A549 (cell line): ENCODE results near the gene EXOC7. TPM values are rescaled to one million over a fixed set of nuclear protein-coding genes. Genes with fewer than 3 reads are reported as not detected.

ENCODE experiments used
- ATAC-seq, 2 experiments: fragments of 200-7000 bp in 1 of 2; fragments of >200 bp in 1 of 2; cut with Nextera tagmentation in 1 of 2; cut with Tn5 transposase in 1 of 2; 3 replicates each; pipeline versions ENCODE4 v1.8.0 to v1.9.1; 2018 to 2020; ENCODE audit warnings: mild to moderate bottlenecking in 1 of 2, moderate library complexity in 1 of 2
- CTCF ChIA-PET: fragments of 300-600 bp; sonication (Branson Sonifier 250); formaldehyde crosslinking; extraction: SDS; loops from one replicate; lab custom pipeline; 2021; ENCODE audit warnings: antibody characterized with exemption, inconsistent platforms; lab: Yijun Ruan, JAX
- POLR2A ChIA-PET: fragments of 350-600 bp; formaldehyde crosslinking; extraction: SDS; loops from one replicate; lab custom pipeline; 2021; ENCODE audit warnings: antibody characterized with exemption, inconsistent platforms; lab: Yijun Ruan, JAX
- DNase-seq, 2 experiments: peaks; one replicate each; pipeline versions ENCODE4 v3.0.0 to v3.0.0-alpha.2; 2011 to 2016; ENCODE audit warnings: low read depth in 1 of 2, low spot score in 1 of 2
- FAIRE-seq: peaks from 2 replicates; lab custom pipeline; 2011; peaks lifted over from hg19 to GRCh38; lab: Jason Lieb, UNC
- H3K27ac ChIP-seq, 2 experiments: fragments of >200 bp; sonication (Bioruptor Twin); formaldehyde crosslinking; 3 replicates each; pipeline ENCODE4 v1.5.1; 2016 to 2017
- H3K4me1 ChIP-seq: fragments of >200 bp; sonication (Bioruptor Twin); formaldehyde crosslinking; 3 replicates; pipeline ENCODE4 v1.6.1; 2016
- H3K4me2 ChIP-seq: fragments of >200 bp; sonication (Bioruptor Twin); formaldehyde crosslinking; 3 replicates; pipeline ENCODE4 v1.6.1; 2016
- H3K4me3 ChIP-seq: fragments of >200 bp; sonication (Bioruptor Twin); formaldehyde crosslinking; 3 replicates; pipeline ENCODE4 v1.5.1; 2016
- H3K9me3 ChIP-seq: fragments of >200 bp; sonication (Bioruptor Twin); formaldehyde crosslinking; 3 replicates; pipeline ENCODE4 v1.6.1; 2016
- CBX2 ChIP-seq: fragments of 200-600 bp; sonication (generic); IDR thresholded peaks from 2 replicates; pipeline ENCODE4 v1.6.1; 2016; ENCODE audit warnings: low read depth, mild to moderate bottlenecking, borderline replicate concordance
- EHF ChIP-seq: fragments of 250-450 bp; sonication (Bioruptor Pico); IDR thresholded peaks from 2 replicates; pipeline ENCODE4 v1.5.0; 2020; ENCODE audit warnings: mild to moderate bottlenecking
- FOSL2 ChIP-seq, 2 experiments: fragments of 450-650 bp in 1 of 2; fragments of >200 bp in 1 of 2; sonication (Bioruptor Twin) in 1 of 2; formaldehyde crosslinking; IDR thresholded peaks; 2 replicates each; pipeline versions ENCODE4 v1.5.0 to v1.6.1; 2016 to 2020; ENCODE audit warnings: mild to moderate bottlenecking in 1 of 2, moderate library complexity in 1 of 2
- HDAC2 ChIP-seq: fragments of 200-600 bp; sonication (generic); IDR thresholded peaks from 2 replicates; pipeline ENCODE4 v1.6.1; 2016
- HOXA7 ChIP-seq: fragments of 250-450 bp; sonication (Bioruptor Pico); IDR thresholded peaks from 2 replicates; pipeline ENCODE4 v1.5.0; 2020; ENCODE audit warnings: mild to moderate bottlenecking, moderate library complexity
- HOXB13 ChIP-seq: fragments of 250-450 bp; sonication (Bioruptor Pico); IDR thresholded peaks from 2 replicates; pipeline ENCODE4 v1.5.0; 2020; ENCODE audit warnings: low read depth, mild to moderate bottlenecking, moderate library complexity
- JUNB ChIP-seq: fragments of >200 bp; sonication (Bioruptor Twin); formaldehyde crosslinking; IDR thresholded peaks from 2 replicates; pipeline ENCODE4 v1.6.1; 2016
- NFE2L2 ChIP-seq: fragments of 150-350 bp; conservative IDR thresholded peaks from 2 replicates; pipeline ENCODE4 v1.6.1; 2014; ENCODE audit warnings: low read length
- POLR2AphosphoS2 ChIP-seq: conservative IDR thresholded peaks from 2 replicates; pipeline ENCODE4 v1.6.1; 2012; ENCODE audit warnings: low read length, improper control_type of control experiment, inconsistent platforms
- RAD21 ChIP-seq, 2 experiments: fragments of >200 bp in 1 of 2; sonication (Bioruptor Twin) in 1 of 2; formaldehyde crosslinking in 1 of 2; IDR thresholded peaks in 1 of 2; conservative IDR thresholded peaks in 1 of 2; 2 replicates in 1 of 2; 3 replicates in 1 of 2; pipeline ENCODE4 v1.6.1; 2012 to 2018; ENCODE audit warnings: inconsistent platforms in 1 of 2
- RARB ChIP-seq: fragments of 250-450 bp; sonication (Bioruptor Pico); IDR thresholded peaks from 2 replicates; pipeline ENCODE4 v1.8.0; 2021; ENCODE audit warnings: mild to moderate bottlenecking, moderate library complexity
- RCOR1 ChIP-seq: fragments of 150-350 bp; IDR thresholded peaks from 2 replicates; pipeline ENCODE4 v1.6.1; 2014; ENCODE audit warnings: antibody characterized with exemption, low read length, low read depth
- RNF2 ChIP-seq: fragments of 200-600 bp; sonication (generic); IDR thresholded peaks from 2 replicates; pipeline ENCODE4 v1.6.1; 2016; ENCODE audit warnings: low read depth, mild to moderate bottlenecking, antibody characterized with exemption, moderate library complexity, borderline replicate concordance
- SMC3 ChIP-seq: fragments of >200 bp; sonication (Bioruptor Twin); formaldehyde crosslinking; IDR thresholded peaks from 3 replicates; pipeline ENCODE4 v1.6.1; 2018; ENCODE audit warnings: inconsistent platforms
- TFCP2L1 ChIP-seq: fragments of 250-450 bp; sonication (Bioruptor Pico); IDR thresholded peaks from 2 replicates; pipeline ENCODE4 v1.5.0; 2021; ENCODE audit warnings: mild to moderate bottlenecking
- ZC3H11A ChIP-seq: fragments of 450-650 bp; IDR thresholded peaks from 2 replicates; pipeline ENCODE4 v1.6.1; 2014; ENCODE audit warnings: antibody characterized with exemption, mild to moderate bottlenecking
- WGBS: methylation state at CpG from one replicate; pipeline ENCODE4 v1.1.6; 2017; ENCODE audit errors: missing lambda C conversion rate; 5-methylcytosine and 5-hydroxymethylcytosine counted together
- polyA plus RNA-seq, 4 experiments: library from polyadenylated mRNA; depleted of rRNA in 3 of 4; stranded (reverse); fragments of >200 nt; fragmentation: RNase III in 1 of 4; extraction: RNeasy Plus Mini Kit Qiagen cat#74134 plus additional on column Dnase treatment in 1 of 4; gene quantifications; 2 replicates in 3 of 4; 3 replicates in 1 of 4; pipeline ENCODE4 v1.2.3, GENCODE V29; 2011 to 2017
- TF ChIP-seq, protein P1 (sequence below): IDR thresholded peaks from 2 replicates; pipeline ENCODE4 v1.6.1; 2012; ENCODE audit warnings: low read depth, borderline replicate concordance
- TF ChIP-seq, protein P2 (sequence below): IDR thresholded peaks from 2 replicates; pipeline ENCODE4 v1.6.1; 2012
- TF ChIP-seq, protein P3 (sequence below): fragments of >200 bp; sonication (Bioruptor Twin); formaldehyde crosslinking; IDR thresholded peaks from 3 replicates; pipeline ENCODE4 v1.6.1; 2016
- TF ChIP-seq, protein P4 (sequence below): fragments of 150-350 bp; IDR thresholded peaks from 2 replicates; pipeline ENCODE4 v1.6.1; 2014; ENCODE audit warnings: low read depth, mild to moderate bottlenecking, low read length

Gene EXOC7
- polyA plus RNA-seq, 2 of the 4 experiments (the other 2 are of a cell fraction): 64.5 to 72.3 TPM

DNA sequence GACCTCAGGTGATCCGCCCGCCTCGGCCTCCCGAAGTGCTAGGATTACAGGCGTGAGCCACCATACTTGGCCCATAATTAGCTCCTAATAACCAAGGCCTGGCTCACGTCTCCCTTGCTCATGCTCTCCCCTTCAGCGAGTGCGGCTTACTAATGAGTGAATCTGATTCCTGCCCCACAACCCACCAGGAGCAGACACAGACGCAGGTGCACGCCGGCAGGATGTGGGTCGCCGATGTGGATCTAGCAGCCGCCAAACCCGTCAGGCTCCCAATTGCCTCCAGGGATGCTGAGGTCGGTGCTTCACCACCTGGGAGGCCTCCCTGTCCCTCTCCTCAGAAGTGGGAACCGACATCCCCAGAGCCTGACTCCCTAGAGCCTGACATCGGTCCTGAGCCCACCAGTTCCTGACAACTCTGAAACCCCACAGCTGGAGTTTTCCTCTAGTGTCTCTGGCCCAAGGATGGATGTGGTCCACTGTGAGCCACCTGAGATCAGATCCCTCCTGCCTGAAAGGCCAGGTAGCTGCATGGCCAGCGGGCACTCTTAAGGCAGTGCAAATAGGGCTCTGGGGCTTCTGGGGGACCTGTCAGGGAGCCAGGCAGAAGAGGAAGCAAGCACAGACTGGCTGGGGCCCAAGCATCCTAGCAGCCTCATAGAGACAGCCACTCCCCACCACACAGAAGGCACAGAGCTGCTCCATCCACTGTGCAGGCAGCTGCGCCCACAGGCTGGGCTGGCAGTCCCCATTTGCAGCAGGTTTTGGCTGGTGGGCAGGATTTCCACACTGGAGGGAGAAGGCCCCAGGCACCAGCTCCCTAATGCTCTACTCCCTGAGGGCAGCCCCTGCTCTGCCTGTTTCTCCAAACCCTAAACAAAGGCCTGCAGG lies 10.8 kb downstream of the EXOC7 start:
- Histone ChIP-seq H3K4me3 (no peak overlapping the region), H3K27ac (no peak overlapping the region), H3K4me1 (no peaks in the 10 kb centered on the region), H3K9me3 (no peaks in the 10 kb centered on the region), H3K4me2 (no peak overlapping the region)
- 96% methylated on average over 20 of the region's 20 CpGs for WGBS
- TF ChIP-seq RNF2 (no peak), RCOR1 (no peak), JUNB (no peak), EHF (CRISPR knock-in tag) (no peak), TFCP2L1 (CRISPR knock-in tag) (no peak), HOXB13 (no peak), SMC3 (no peak), HDAC2 (no peak), RAD21 (conservative IDR thresholded peaks at IDR 0.05 in 1 of 2, IDR thresholded peaks at IDR 0.05 in 1 of 2) (no peak), NFE2L2 (no peak), POLR2AphosphoS2 (no peak), FOSL2 (IDR thresholded peaks at IDR 0.05) (no peak), FOSL2 (CRISPR knock-in tag; IDR thresholded peaks at IDR 0.05) (no peak), ZC3H11A (no peak), CBX2 (no peak), HOXA7 (CRISPR knock-in tag) (no peak)
- TF ChIP-seq, protein P1, sequence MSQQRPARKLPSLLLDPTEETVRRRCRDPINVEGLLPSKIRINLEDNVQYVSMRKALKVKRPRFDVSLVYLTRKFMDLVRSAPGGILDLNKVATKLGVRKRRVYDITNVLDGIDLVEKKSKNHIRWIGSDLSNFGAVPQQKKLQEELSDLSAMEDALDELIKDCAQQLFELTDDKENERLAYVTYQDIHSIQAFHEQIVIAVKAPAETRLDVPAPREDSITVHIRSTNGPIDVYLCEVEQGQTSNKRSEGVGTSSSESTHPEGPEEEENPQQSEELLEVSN: no peak
- TF ChIP-seq, protein P2, sequence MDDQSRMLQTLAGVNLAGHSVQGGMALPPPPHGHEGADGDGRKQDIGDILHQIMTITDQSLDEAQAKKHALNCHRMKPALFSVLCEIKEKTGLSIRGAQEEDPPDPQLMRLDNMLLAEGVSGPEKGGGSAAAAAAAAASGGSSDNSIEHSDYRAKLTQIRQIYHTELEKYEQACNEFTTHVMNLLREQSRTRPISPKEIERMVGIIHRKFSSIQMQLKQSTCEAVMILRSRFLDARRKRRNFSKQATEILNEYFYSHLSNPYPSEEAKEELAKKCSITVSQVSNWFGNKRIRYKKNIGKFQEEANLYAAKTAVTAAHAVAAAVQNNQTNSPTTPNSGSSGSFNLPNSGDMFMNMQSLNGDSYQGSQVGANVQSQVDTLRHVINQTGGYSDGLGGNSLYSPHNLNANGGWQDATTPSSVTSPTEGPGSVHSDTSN: no peak
- TF ChIP-seq, protein P3, sequence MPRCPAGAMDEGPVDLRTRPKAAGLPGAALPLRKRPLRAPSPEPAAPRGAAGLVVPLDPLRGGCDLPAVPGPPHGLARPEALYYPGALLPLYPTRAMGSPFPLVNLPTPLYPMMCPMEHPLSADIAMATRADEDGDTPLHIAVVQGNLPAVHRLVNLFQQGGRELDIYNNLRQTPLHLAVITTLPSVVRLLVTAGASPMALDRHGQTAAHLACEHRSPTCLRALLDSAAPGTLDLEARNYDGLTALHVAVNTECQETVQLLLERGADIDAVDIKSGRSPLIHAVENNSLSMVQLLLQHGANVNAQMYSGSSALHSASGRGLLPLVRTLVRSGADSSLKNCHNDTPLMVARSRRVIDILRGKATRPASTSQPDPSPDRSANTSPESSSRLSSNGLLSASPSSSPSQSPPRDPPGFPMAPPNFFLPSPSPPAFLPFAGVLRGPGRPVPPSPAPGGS: no peak
- ATAC-seq (no peak), FAIRE-seq (no peak), DNase-seq (no peak)
- ChIA-PET CTCF (interaction anchor here (0.5 to 3.4 kb wide), 12 partner anchors 9 to 188 kb away, joined by 3 to 12 read pairs (median 6); partner anchors contain the start of genes EXOC7, GALR2 and MRPL38), POLR2A (no interaction called here)

DNA sequence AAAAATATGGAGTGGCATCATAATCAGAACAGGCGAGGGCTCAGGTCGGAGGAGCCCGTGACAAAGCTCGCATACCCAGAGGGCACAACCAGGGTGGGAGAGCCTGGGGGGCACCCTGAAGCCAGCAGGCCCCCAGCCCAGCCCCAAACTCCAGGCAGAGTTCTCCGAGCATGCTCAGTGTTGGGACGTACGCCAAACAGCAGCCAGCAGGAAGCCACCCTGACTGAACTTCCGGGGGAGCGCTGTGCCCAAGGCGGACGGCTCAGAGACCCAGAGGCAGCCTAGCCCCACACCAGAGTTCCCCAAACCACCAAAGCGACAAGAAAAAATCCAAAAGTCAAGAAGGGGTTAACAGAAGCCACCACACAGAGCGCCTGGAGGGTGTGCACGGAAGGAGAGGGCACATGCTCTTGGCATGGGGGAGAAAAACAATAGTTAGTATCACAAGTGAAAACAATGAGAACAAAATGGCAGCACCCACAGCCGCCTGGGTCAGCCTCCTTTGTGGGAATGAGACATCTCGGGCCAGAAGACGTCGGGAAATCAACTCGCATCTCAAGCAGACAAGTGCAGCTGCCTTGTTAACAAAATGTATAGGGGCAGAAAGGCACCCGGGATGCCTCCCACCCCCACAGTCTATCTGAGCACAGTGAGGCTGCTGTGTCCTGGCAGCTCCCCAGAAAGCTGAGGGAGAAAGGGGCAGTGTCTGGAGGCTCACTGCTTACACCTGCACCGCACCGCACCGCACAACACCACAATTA lies 11.9 kb downstream of the EXOC7 start:
- Histone ChIP-seq H3K4me2 (no peak overlapping the region), H3K27ac (no peak overlapping the region), H3K4me3 (no peak overlapping the region), H3K4me1 (no peaks in the 10 kb centered on the region), H3K9me3 (no peaks in the 10 kb centered on the region)
- no peak for ATAC-seq
- CTCF ChIA-PET: interaction anchor here (0.5 to 3.4 kb wide), 7 partner anchors 12 to 188 kb away, joined by 3 to 12 read pairs (median 4); partner anchors contain the start of gene EXOC7
- TF ChIP-seq RARB (CRISPR knock-in tag): no peak
- TF ChIP-seq, protein P4, sequence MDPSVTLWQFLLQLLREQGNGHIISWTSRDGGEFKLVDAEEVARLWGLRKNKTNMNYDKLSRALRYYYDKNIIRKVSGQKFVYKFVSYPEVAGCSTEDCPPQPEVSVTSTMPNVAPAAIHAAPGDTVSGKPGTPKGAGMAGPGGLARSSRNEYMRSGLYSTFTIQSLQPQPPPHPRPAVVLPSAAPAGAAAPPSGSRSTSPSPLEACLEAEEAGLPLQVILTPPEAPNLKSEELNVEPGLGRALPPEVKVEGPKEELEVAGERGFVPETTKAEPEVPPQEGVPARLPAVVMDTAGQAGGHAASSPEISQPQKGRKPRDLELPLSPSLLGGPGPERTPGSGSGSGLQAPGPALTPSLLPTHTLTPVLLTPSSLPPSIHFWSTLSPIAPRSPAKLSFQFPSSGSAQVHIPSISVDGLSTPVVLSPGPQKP: no peak
- POLR2A ChIA-PET: interaction anchor here (0.6 kb wide), 1 partner anchor 306 kb away, joined by 3 read pairs; no protein-coding TSS in a partner anchor
- no peak for FAIRE-seq
- DNase-seq: no peak
- 87% methylated on average over 23 of the region's 23 CpGs for WGBS
